CD4-positive, CD25-positive, alpha-beta regulatory T cell (primary cell): ENCODE measurements around the gene CNEP1R1. TPM values are rescaled to one million over a fixed set of nuclear protein-coding genes. Genes with fewer than 3 reads are reported as not detected.

Source experiments
- ATAC-seq, 2 donors: fragments of 150-1000 bp; cut with Tn5 transposase; one replicate each; pipeline ENCODE4 v1.10.0; 2021; ENCODE audit warnings: low read depth in 2 of 2, moderate number of reproducible peaks in 2 of 2, moderate library complexity in 1 of 2
- DNase-seq, 3 donors: peaks; one replicate each; pipeline versions ENCODE4 v3.0.0 to v3.0.0-alpha.2; 2012 to 2022; ENCODE audit warnings: mixed read lengths in 1 of 3
- H3K27ac ChIP-seq: one replicate; pipeline ENCODE4 v1.7.0; 2013; ENCODE audit warnings: mild to moderate bottlenecking, low read length; ENCODE audit not compliant: insufficient read depth, poor library complexity, severe bottlenecking
- H3K27me3 ChIP-seq: one replicate; pipeline ENCODE4 v1.7.0; 2013; ENCODE audit warnings: low read length; ENCODE audit not compliant: control insufficient read depth, insufficient read depth
- H3K36me3 ChIP-seq: one replicate; pipeline ENCODE4 v1.7.0; 2013; ENCODE audit warnings: mild to moderate bottlenecking, low read length, moderate library complexity; ENCODE audit not compliant: control insufficient read depth, insufficient read depth
- H3K4me1 ChIP-seq: 2 replicates; pipeline ENCODE4 v1.7.0; 2013; ENCODE audit warnings: mild to moderate bottlenecking, low read length; ENCODE audit not compliant: insufficient read depth, control insufficient read depth, poor library complexity, severe bottlenecking
- H3K4me3 ChIP-seq: one replicate; pipeline ENCODE4 v1.7.0; 2013; ENCODE audit warnings: low read depth, mild to moderate bottlenecking, low read length, moderate library complexity
- H3K9me3 ChIP-seq, 2 experiments: 1 replicate in 1 of 2; 2 replicates in 1 of 2; pipeline ENCODE4 v1.7.0; 2013; ENCODE audit warnings: low read length in 2 of 2, mild to moderate bottlenecking in 1 of 2, moderate library complexity in 1 of 2; ENCODE audit not compliant: control insufficient read depth in 2 of 2
- H3K27ac Mint-ChIP-seq, 3 donors: one replicate each; pipeline ENCODE4 v1.8.0; 2020 to 2022; ENCODE audit warnings: mild to moderate bottlenecking in 3 of 3, mixed read lengths in 3 of 3, moderate library complexity in 2 of 3
- H3K27me3 Mint-ChIP-seq: one replicate; pipeline ENCODE4 v1.8.0; 2022; ENCODE audit warnings: mild to moderate bottlenecking, mixed read lengths
- H3K36me3 Mint-ChIP-seq: one replicate; pipeline ENCODE4 v1.8.0; 2020; ENCODE audit warnings: mixed read lengths
- H3K4me1 Mint-ChIP-seq, 4 donors: one replicate each; pipeline ENCODE4 v1.8.0; 2020 to 2022; ENCODE audit warnings: mixed read lengths in 4 of 4, mild to moderate bottlenecking in 1 of 4
- H3K4me3 Mint-ChIP-seq, 4 donors: one replicate each; pipeline ENCODE4 v1.8.0; 2020 to 2022; ENCODE audit warnings: mild to moderate bottlenecking in 4 of 4, mixed read lengths in 4 of 4, moderate library complexity in 3 of 4
- H3K9me3 Mint-ChIP-seq, 7 donors: one replicate each; pipeline ENCODE4 v1.8.0; 2020 to 2022; ENCODE audit warnings: mixed read lengths in 7 of 7, mild to moderate bottlenecking in 3 of 7, moderate library complexity in 2 of 7
- polyA plus RNA-seq, 4 donors: library from polyadenylated mRNA; unstranded; fragments of 300-500 nt; fragmentation: Illumina TruSeq; gene quantifications; one replicate each; pipeline ENCODE4 v1.2.3, GENCODE V29; 2021
- total RNA-seq: library from RNA; stranded (reverse); gene quantifications from one replicate; pipeline ENCODE4 v1.2.3, GENCODE V29; 2022

Gene CNEP1R1
- total and polyA plus RNA-seq, 5 donors from 2014 or later: 16.8 to 36.6 (median 21.6) TPM

DNA sequence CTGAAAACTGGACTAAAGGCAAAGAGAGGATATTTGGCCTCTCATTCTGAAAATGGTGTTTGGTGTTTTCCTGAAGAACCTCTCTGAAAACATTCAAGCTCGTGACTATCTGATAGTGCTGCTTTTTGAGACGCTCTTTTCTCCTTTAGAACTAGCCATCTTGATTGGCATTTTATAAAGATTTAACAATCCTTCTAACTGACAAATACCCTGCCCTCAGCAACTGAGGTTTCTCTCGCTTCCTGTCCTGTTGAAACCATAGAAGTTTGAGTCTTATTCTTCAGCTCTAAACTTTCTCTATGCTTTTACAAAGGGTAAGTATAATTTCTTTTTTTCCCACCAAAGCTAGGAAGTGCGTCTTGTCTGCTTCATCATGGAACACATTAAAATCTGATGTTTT, 13.3 kb downstream of the CNEP1R1 start:
- Mint-ChIP-seq H3K4me1 (peaks cover 4 to 10% (median 6%) of the 10 kb centered on the region in 4 donors), H3K36me3 (peaks cover 13% of the 10 kb centered on the region), H3K4me3 (no peak overlapping the region), H3K9me3 (no peaks in the 10 kb centered on the region), H3K27ac (peak overlapping the region in 1 of 3 donors; percentile 18), H3K27me3 (peaks cover 4% of the 10 kb centered on the region)
- H3K4me1 ChIP-seq: no peaks in the 10 kb centered on the region
- H3K27ac ChIP-seq: no peak overlapping the region
- ATAC-seq (no peak), DNase-seq (peak in 1 of 3 donors; percentile 27)
- H3K36me3 ChIP-seq: peaks cover 35% of the 10 kb centered on the region
- H3K9me3 ChIP-seq: no peaks in the 10 kb centered on the region
- H3K4me3 ChIP-seq: no peak overlapping the region
- peaks cover 3% of the 10 kb centered on the region for H3K27me3 ChIP-seq

DNA sequence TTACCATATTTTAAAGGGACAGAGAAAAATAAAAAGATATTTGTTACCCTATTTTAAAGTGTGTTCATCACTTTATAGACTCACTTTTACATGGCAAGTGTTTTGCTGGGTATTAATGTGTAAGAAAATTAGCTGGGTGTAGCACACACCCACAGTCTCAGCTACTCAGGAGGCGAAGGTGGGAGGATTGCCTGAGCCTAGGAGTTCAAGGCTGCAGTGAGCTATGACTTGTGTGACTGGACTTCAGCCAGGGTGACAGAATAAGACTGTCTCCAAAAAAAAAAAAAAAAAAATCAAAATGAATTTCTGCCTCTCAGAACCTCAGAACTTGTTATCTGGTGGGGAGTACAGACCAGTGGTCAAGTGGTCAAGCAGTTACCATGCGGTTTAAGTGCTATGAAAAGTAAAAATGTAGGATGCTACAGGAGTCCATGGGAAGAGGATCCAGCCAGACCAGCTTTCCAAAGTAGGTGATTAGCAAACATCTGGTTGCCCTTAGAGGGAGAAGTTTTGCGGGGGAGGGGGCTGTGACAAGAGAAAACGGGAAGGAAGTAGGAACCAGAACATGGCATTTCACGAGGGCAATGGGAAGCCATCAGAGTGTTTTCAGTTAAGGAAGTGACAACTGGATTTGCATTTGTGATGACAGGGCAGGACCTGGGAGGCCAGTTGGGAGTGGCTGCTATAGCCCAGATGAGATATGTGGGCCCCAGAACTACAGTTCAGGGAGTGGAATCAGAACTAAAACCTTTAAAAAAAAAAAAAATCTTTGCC, 13.9 kb downstream of the CNEP1R1 start:
- H3K27me3 ChIP-seq: peaks cover 3% of the 10 kb centered on the region
- peaks cover 32% of the 10 kb centered on the region for H3K36me3 ChIP-seq
- no peaks in the 10 kb centered on the region for H3K9me3 ChIP-seq
- peaks cover 12% of the 10 kb centered on the region for H3K36me3 Mint-ChIP-seq
- no peaks in the 10 kb centered on the region for H3K9me3 Mint-ChIP-seq
- peaks cover 4 to 10% (median 6%) of the 10 kb centered on the region in 4 donors for H3K4me1 Mint-ChIP-seq
- peaks cover 7% of the 10 kb centered on the region for H3K27me3 Mint-ChIP-seq
- DNase-seq (no peak), ATAC-seq (no peak)
- no peaks in the 10 kb centered on the region for H3K4me1 ChIP-seq
- H3K27ac ChIP-seq: no peak overlapping the region
- H3K4me3 Mint-ChIP-seq: no peak overlapping the region
- H3K27ac Mint-ChIP-seq: peak overlapping the region in 1 of 3 donors; percentile 23
- no peak overlapping the region for H3K4me3 ChIP-seq

DNA sequence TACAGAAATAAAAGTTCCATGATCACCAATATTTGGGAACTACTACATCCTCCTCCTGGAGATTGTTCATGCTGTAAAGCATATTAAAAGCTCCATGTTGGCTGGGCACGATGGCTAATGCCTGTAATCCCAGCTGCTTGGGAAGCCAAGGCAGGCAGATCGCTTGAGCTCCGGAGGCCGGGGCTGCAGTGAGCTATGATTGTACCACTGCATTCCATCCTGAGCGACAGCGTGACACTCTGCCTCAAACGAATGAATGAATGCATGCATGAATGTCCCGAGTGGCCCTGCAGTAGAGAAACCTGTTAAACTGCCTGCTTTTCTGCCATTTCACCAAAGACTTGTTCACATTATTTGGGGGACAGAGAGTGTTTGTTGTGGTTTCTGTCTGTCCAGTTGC, 15.0 kb downstream of the CNEP1R1 start:
- H3K4me3 Mint-ChIP-seq: no peak overlapping the region
- DNase-seq: no peak

DNA sequence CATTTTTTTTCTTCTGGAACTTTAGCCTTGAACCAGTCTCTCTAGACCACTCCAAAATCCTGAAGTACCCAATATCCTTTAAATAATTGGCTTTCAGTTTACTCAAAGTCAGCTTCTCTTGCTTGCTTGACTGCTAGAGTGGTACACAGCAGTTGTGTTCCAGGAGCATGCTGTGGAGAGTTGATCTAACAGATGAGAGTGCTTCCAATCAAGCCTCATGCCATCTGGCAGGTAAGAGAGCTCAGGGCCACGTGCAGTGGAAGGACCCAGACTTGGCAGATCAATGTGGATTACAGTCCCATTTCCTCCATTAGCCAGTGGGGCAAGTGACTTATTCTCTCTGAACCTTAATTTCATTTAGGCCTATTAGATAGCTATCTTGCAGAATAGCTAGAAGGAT, 15.7 kb downstream of the CNEP1R1 start:
- Mint-ChIP-seq H3K9me3 (no peaks in the 10 kb centered on the region), H3K4me1 (peaks cover 4 to 7% (median 5%) of the 10 kb centered on the region in 4 donors), H3K36me3 (peaks cover 4% of the 10 kb centered on the region), H3K4me3 (no peak overlapping the region), H3K27ac (no peak overlapping the region), H3K27me3 (peaks cover 7% of the 10 kb centered on the region)
- no peaks in the 10 kb centered on the region for H3K9me3 ChIP-seq
- H3K27ac ChIP-seq: no peak overlapping the region
- ATAC-seq (no peak), DNase-seq (no peak)
- H3K4me3 ChIP-seq: no peak overlapping the region
- no peaks in the 10 kb centered on the region for H3K4me1 ChIP-seq
- peaks cover 3% of the 10 kb centered on the region for H3K27me3 ChIP-seq
- peaks cover 15% of the 10 kb centered on the region for H3K36me3 ChIP-seq

More for the DNA sequence above, 15.0 kb downstream of the CNEP1R1 start:
- peaks cover 4 to 10% (median 6%) of the 10 kb centered on the region in 4 donors for H3K4me1 Mint-ChIP-seq
- ATAC-seq: no peak
- H3K9me3 Mint-ChIP-seq: no peaks in the 10 kb centered on the region
- H3K27ac Mint-ChIP-seq: no peak overlapping the region
- H3K36me3 ChIP-seq: peaks cover 22% of the 10 kb centered on the region
- H3K36me3 Mint-ChIP-seq: peaks cover 6% of the 10 kb centered on the region
- no peaks in the 10 kb centered on the region for H3K9me3 ChIP-seq
- H3K27me3 ChIP-seq: peaks cover 3% of the 10 kb centered on the region
- no peak overlapping the region for H3K27ac ChIP-seq
- no peak overlapping the region for H3K4me3 ChIP-seq
- H3K27me3 Mint-ChIP-seq: peaks cover 7% of the 10 kb centered on the region
- no peaks in the 10 kb centered on the region for H3K4me1 ChIP-seq

GRCh38 chr16:50043358-50043757, 18.3 kb downstream of the CNEP1R1 start:
- Histone ChIP-seq H3K36me3 (no peaks in the 10 kb centered on the region), H3K27ac (no peak overlapping the region), H3K4me1 (no peaks in the 10 kb centered on the region), H3K27me3 (peaks cover 3% of the 10 kb centered on the region), H3K9me3 (no peaks in the 10 kb centered on the region), H3K4me3 (no peak overlapping the region)
- DNase-seq: no peak
- peaks cover 2 to 6% (median 2%) of the 10 kb centered on the region in 4 donors for H3K4me1 Mint-ChIP-seq
- H3K36me3 Mint-ChIP-seq: no peaks in the 10 kb centered on the region
- H3K4me3 Mint-ChIP-seq: no peak overlapping the region
- no peak overlapping the region for H3K27ac Mint-ChIP-seq
- peaks cover 7% of the 10 kb centered on the region for H3K27me3 Mint-ChIP-seq
- H3K9me3 Mint-ChIP-seq: no peaks in the 10 kb centered on the region
- no peak for ATAC-seq

DNA sequence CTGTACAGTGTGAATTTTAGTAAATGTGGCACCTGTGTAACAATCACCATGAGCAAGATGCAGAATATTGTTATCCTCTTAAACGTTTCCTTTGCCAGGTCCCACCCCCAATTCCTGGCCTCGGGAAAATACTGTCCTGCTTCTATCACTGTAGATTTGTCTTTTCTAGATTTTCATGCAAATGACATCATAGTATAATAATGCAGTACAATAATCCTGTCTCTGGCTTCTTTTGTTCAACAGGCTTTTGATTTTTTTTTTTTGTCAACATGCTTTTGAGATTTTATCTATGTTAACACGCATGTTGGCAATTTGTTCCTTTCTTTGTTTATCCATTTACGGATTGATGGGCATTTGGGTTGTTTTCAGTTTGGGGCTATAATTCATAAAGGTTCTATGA, 20.4 kb downstream of the CNEP1R1 start:
- H3K4me1 ChIP-seq: no peaks in the 10 kb centered on the region
- no peak overlapping the region for H3K27ac Mint-ChIP-seq
- no peaks in the 10 kb centered on the region for H3K9me3 Mint-ChIP-seq
- H3K36me3 Mint-ChIP-seq: no peaks in the 10 kb centered on the region
- H3K27me3 Mint-ChIP-seq: peaks cover 12% of the 10 kb centered on the region
- peaks cover 3% of the 10 kb centered on the region for H3K27me3 ChIP-seq
- ATAC-seq (no peak), DNase-seq (no peak)
- no peaks in the 10 kb centered on the region for H3K36me3 ChIP-seq
- no peak overlapping the region for H3K4me3 Mint-ChIP-seq
- H3K4me1 Mint-ChIP-seq: no peaks in the 10 kb centered on the region
- H3K27ac ChIP-seq: no peak overlapping the region
- no peak overlapping the region for H3K4me3 ChIP-seq
- H3K9me3 ChIP-seq: no peaks in the 10 kb centered on the region

GRCh38 chr16:50046853-50047252, 21.8 kb downstream of the CNEP1R1 start:
- H3K27me3 ChIP-seq: peaks cover 6% of the 10 kb centered on the region
- H3K27ac Mint-ChIP-seq: no peak overlapping the region
- DNase-seq (no peak), ATAC-seq (no peak)
- H3K36me3 Mint-ChIP-seq: no peaks in the 10 kb centered on the region
- H3K27ac ChIP-seq: no peak overlapping the region
- H3K4me3 ChIP-seq: no peak overlapping the region
- H3K4me1 ChIP-seq: no peaks in the 10 kb centered on the region
- peaks cover 20% of the 10 kb centered on the region for H3K27me3 Mint-ChIP-seq
- H3K36me3 ChIP-seq: no peaks in the 10 kb centered on the region
- no peak overlapping the region for H3K4me3 Mint-ChIP-seq
- peaks cover 0 to 4% (median 0%) of the 10 kb centered on the region in 7 donors for H3K9me3 Mint-ChIP-seq
- no peaks in the 10 kb centered on the region for H3K4me1 Mint-ChIP-seq
- H3K9me3 ChIP-seq: peaks cover 0 to 4% of the 10 kb centered on the region in 2 experiments

GRCh38 chr16:50047864-50048263, 22.8 kb downstream of the CNEP1R1 start:
- no peak for DNase-seq
- H3K27ac ChIP-seq: no peak overlapping the region
- peaks cover 0 to 9% (median 4%) of the 10 kb centered on the region in 7 donors for H3K9me3 Mint-ChIP-seq
- no peaks in the 10 kb centered on the region for H3K36me3 Mint-ChIP-seq
- H3K27me3 Mint-ChIP-seq: peaks cover 24% of the 10 kb centered on the region
- no peak overlapping the region for H3K4me3 Mint-ChIP-seq
- no peaks in the 10 kb centered on the region for H3K4me1 ChIP-seq
- peaks cover 0 to 4% of the 10 kb centered on the region in 2 experiments for H3K9me3 ChIP-seq
- H3K36me3 ChIP-seq: no peaks in the 10 kb centered on the region
- peaks cover 5% of the 10 kb centered on the region for H3K27me3 ChIP-seq
- peak overlapping the region in 1 of 3 donors; percentile 65 for H3K27ac Mint-ChIP-seq
- no peaks in the 10 kb centered on the region for H3K4me1 Mint-ChIP-seq
- ATAC-seq: no peak
- H3K4me3 ChIP-seq: no peak overlapping the region
